Peyer's patch (tissue), 4 donors: ENCODE data around the gene APLP1. TPM values are rescaled to one million over a fixed set of nuclear protein-coding genes. Genes with fewer than 3 reads are reported as not detected.
"Not testable (repeated sequence)": the region's sequence is repeated elsewhere in the genome, so short reads cannot be mapped to it uniquely, and the experiment has no call there.

Experiments
- DNase-seq, 3 donors: peaks; one replicate each; pipeline ENCODE4 v3.0.0-alpha.2; 2017 to 2019
- H3K27ac ChIP-seq, 4 donors: fragments of 200-600 bp; sonication (generic); one replicate each; pipeline ENCODE4 v1.5.1; 2016 to 2019
- H3K27me3 ChIP-seq, 2 donors: fragments of 200-600 bp; sonication (generic); one replicate each; pipeline ENCODE4 v1.5.1; 2019
- H3K36me3 ChIP-seq, 3 donors: fragments of 200-600 bp; sonication (generic); one replicate each; pipeline ENCODE4 v1.5.1; 2016 to 2019
- H3K4me1 ChIP-seq, 4 donors: fragments of 200-600 bp; sonication (generic); one replicate each; pipeline ENCODE4 v1.5.1; 2016 to 2019
- H3K4me3 ChIP-seq, 4 donors: fragments of 200-600 bp; sonication (generic); 1 replicate in 3 of 4; 2 replicates in 1 of 4; pipeline ENCODE4 v1.5.1; 2016 to 2019; ENCODE audit warnings: mild to moderate bottlenecking in 1 of 4
- H3K9me3 ChIP-seq, 4 donors: fragments of 200-600 bp; sonication (generic); one replicate each; pipeline ENCODE4 v1.5.1; 2016 to 2019; ENCODE audit warnings: mild to moderate bottlenecking in 1 of 4
- POLR2A ChIP-seq, 2 donors: fragments of 450-650 bp; IDR thresholded peaks; one replicate each; pipeline ENCODE4 v1.5.1; 2017; ENCODE audit warnings: antibody characterized with exemption in 2 of 2, mild to moderate bottlenecking in 2 of 2, moderate library complexity in 2 of 2
- total RNA-seq, 4 donors: library from RNA; depleted of rRNA; stranded (reverse); fragments of >200 nt; gene quantifications; one replicate each; pipeline ENCODE4 v1.1.0, GENCODE V29; 2016
- TF ChIP-seq, protein P1 (sequence below), 6 experiments: fragments of 450-650 bp in 4 of 6; fragments of 200-600 bp in 2 of 6; sonication (generic) in 1 of 6; IDR thresholded peaks; one replicate each; pipeline ENCODE4 v1.5.1; 2017 to 2019; ENCODE audit warnings: antibody characterized with exemption in 6 of 6, mild to moderate bottlenecking in 3 of 6, moderate library complexity in 1 of 6

Gene APLP1
- total RNA-seq, 4 donors from 2014 or later: 0.53 to 8.3 (median 1.7) TPM

DNA sequence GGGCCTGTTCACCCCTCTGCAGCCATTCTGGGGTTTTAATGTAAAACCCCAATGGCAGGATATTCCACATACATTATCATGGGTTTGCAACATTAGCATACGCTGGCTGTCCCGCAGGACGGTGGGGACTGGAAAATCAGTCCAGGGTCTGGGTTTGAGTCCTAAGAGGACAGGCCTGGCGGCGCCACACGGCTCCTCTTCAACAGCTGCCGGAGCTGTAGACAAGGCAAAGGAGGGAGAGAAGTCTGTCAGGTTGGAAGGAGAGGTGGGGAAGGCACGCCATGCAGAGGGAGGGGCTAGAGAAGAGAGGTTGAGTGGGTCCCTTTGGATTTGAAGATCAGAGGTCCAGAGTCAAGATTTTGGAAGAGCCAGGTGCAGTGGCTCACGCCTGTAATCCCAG lies 20.0 kb downstream of the APLP1 start:
- no peaks in the 10 kb centered on the region for H3K27me3 ChIP-seq
- H3K4me1 ChIP-seq: no peaks in the 10 kb centered on the region
- no peaks in the 10 kb centered on the region for H3K9me3 ChIP-seq
- no peak overlapping the region for H3K27ac ChIP-seq
- peaks cover 0 to 62% (median 0%) of the 10 kb centered on the region in 3 donors for H3K36me3 ChIP-seq
- no peak for DNase-seq
- H3K4me3 ChIP-seq: no peak overlapping the region
- TF ChIP-seq POLR2A (IDR thresholded peaks at IDR 0.05): no peak
- TF ChIP-seq, protein P1, sequence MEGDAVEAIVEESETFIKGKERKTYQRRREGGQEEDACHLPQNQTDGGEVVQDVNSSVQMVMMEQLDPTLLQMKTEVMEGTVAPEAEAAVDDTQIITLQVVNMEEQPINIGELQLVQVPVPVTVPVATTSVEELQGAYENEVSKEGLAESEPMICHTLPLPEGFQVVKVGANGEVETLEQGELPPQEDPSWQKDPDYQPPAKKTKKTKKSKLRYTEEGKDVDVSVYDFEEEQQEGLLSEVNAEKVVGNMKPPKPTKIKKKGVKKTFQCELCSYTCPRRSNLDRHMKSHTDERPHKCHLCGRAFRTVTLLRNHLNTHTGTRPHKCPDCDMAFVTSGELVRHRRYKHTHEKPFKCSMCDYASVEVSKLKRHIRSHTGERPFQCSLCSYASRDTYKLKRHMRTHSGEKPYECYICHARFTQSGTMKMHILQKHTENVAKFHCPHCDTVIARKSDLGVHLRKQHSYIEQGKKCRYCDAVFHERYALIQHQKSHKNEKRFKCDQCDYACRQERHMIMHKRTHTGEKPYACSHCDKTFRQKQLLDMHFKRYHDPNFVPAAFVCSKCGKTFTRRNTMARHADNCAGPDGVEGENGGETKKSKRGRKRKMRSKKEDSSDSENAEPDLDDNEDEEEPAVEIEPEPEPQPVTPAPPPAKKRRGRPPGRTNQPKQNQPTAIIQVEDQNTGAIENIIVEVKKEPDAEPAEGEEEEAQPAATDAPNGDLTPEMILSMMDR (IDR thresholded peaks at IDR 0.05): no peak

DNA sequence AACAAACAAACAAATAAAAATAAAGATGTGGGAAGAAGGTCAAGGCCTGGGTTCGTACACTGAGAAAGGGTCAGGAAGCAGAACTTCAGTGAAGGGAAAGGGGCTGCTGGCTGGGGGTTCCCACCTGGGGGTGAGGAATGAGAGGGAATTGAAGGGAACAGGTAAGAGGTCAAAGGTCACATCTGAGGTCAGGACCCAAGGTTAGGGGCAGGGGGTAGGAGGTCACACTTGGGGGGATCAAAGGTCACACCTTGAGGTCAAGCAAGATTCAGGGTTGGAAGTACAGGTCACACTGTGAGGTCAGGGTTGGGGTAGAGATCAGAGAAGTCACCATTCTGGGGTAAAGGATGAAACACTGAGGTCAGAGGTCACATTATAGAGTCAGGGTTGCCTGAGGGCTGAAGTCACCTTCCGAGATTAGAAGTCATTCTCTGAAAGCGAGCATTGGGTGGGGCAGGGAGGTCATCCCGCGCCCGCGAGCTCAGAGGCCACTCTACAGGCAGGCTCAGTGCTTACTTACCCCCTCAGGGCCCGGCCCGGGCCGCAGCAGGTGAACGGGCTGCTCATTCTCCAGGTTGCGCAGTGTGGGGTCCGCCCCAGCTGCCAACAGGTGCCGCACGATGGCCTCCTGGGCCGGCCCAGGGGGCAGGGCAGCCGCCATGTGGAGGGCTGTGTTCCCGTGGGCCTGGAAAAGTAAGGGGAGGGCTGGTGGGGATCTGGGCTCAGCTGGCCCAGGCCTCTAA lies 21.2 kb downstream of the APLP1 start:
- no peak for DNase-seq
- H3K4me3 ChIP-seq: no peak overlapping the region
- H3K27me3 ChIP-seq: no peaks in the 10 kb centered on the region
- H3K36me3 ChIP-seq: peaks cover 0 to 72% (median 0%) of the 10 kb centered on the region in 3 donors
- no peaks in the 10 kb centered on the region for H3K4me1 ChIP-seq
- H3K27ac ChIP-seq: no peak overlapping the region
- TF ChIP-seq, protein P1 (IDR thresholded peaks at IDR 0.05): no peak
- TF ChIP-seq POLR2A (IDR thresholded peaks at IDR 0.05): no peak
- H3K9me3 ChIP-seq: no peaks in the 10 kb centered on the region

DNA sequence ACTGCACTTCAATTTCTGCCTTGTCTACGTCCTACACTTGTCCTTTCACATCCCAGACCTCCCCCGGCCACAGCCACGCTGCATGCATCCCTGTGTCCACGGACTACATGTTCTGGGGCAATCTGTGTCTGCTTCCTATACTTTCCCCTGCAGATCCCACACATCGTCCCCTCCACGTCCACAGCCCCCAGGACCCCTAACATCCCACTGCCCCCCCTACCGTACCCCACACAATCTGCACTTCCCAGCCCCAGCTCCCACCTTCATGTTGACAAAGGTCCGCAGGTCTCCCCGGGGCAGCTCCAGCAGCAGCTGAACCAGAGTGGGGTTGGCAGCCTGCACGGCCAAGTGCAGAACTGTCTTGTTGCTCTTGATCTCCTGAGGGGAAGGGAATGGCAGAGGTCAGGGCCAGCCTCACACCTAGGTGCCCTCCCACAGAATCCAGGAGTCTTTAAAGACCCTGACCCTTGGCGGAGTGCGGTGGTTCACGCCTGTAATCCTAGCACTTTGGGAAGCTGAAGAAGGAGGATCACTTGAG lies 21.8 kb downstream of the APLP1 start:
- TF ChIP-seq, protein P1 (IDR thresholded peaks at IDR 0.05): no peak
- TF ChIP-seq POLR2A (IDR thresholded peaks at IDR 0.05): no peak
- Histone ChIP-seq H3K36me3 (peaks cover 0 to 79% (median 0%) of the 10 kb centered on the region in 3 donors), H3K27me3 (no peaks in the 10 kb centered on the region), H3K27ac (no peak overlapping the region), H3K4me3 (no peak overlapping the region), H3K4me1 (no peaks in the 10 kb centered on the region), H3K9me3 (no peaks in the 10 kb centered on the region)
- no peak for DNase-seq

DNA sequence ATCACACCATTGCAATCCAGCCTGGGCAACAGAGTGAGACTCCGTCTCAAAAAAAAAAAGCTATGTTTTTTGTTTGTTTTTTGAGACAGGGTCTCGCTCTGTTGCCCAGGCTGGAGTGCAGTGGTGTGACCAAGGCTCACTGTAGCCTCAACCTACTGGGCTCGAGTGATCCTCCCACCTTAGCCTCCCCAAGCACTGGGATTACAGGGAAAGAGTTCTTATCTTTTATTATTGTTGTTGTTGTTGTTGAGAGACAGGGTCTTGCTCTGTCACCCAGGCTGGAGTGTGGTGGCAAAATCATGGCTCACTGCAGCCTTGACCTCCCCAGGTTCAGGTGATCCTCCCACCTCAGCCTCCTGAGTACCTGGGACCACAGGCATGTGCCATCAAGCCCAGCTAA lies 23.4 kb downstream of the APLP1 start:
- DNase-seq, H3K4me1 ChIP-seq, H3K4me3 ChIP-seq, H3K27me3 ChIP-seq, H3K27ac ChIP-seq, H3K9me3 ChIP-seq: not testable (repeated sequence)
- H3K36me3 ChIP-seq: peaks cover 0 to 95% (median 0%) of the 10 kb centered on the region in 3 donors

DNA sequence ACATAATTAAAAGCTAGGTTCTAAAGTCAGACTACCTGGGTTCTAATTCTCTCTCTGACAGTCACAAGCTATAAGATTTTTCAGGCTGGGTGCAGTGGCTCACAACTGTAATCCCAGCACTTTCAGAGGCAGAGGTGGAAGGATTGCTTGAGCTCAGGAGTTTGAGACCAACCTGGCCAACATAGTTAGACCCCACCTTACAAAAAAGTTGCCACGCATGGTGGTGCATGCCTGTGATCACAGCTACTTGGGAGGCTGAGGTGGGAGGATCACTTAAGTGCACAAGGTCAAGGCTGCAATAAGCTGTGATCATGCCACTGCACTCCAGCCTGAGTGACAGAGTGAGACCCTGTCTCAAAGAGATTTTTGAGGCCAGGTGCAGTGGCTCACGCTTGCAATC lies 26.0 kb downstream of the APLP1 start:
- TF ChIP-seq, protein P1 (IDR thresholded peaks at IDR 0.05): no peak
- no peak for TF ChIP-seq POLR2A (IDR thresholded peaks at IDR 0.05)
- Histone ChIP-seq H3K27me3 (no peaks in the 10 kb centered on the region), H3K9me3 (no peaks in the 10 kb centered on the region), H3K4me1 (peaks cover 0 to 11% (median 3%) of the 10 kb centered on the region in 4 donors), H3K4me3 (no peak overlapping the region), H3K27ac (no peak overlapping the region), H3K36me3 (peaks cover 0 to 76% (median 0%) of the 10 kb centered on the region in 3 donors)
- DNase-seq: no peak

DNA sequence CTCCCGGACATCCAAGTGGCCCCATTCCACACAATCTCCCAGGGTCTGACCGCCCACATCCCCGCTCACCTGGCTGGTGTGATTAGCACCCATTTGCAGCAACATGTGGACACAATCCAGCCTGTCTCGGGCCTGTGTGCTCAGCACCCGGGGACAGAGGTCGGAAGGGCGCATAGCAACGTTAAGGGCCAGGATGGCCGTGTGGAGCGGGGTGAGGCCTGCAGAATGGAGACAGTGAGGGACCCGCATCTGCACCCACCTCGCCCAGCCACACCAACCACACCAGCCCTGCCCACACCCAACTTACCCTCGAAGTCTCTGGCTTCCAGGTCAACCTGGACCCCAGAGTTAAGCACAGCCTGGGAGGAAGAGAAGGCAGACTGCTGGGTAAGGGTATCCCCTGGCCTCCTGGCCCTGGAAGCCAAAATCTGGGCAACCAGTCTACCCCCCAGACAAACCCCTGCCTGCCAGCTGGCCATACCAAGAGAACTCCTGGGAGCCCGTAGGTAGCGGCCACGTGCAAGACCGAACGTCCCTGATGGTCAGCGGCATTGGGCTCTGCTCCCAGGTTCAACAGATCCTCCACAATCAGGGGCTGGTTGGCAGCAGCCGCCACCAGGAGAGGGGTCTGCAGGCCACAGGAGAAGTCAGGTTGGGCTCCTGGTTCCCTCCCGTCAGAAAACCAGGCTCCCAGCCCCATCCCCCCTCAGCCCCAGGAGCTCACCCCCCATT lies 27.7 kb downstream of the APLP1 start:
- TF ChIP-seq, protein P1 (IDR thresholded peaks at IDR 0.05): no peak
- no peak for TF ChIP-seq POLR2A (IDR thresholded peaks at IDR 0.05)
- H3K9me3 ChIP-seq: no peaks in the 10 kb centered on the region
- DNase-seq: no peak
- no peak overlapping the region for H3K4me3 ChIP-seq
- H3K36me3 ChIP-seq: peaks cover 0 to 59% (median 0%) of the 10 kb centered on the region in 3 donors
- H3K27ac ChIP-seq: no peak overlapping the region
- H3K27me3 ChIP-seq: no peaks in the 10 kb centered on the region
- peaks cover 0 to 14% (median 4%) of the 10 kb centered on the region in 4 donors for H3K4me1 ChIP-seq
